HG03565 (cell line): Measurements from ENCODE around the gene PQBP1.

Experiments
- ATAC-seq: cut with Tn5 transposase; IDR thresholded peaks from one replicate; pipeline ENCODE4 v1.9.1; 2021; ENCODE audit warnings: mild to moderate bottlenecking, moderate library complexity; ENCODE audit not compliant: unreplicated experiment

Gene PQBP1

GRCh38 chrX:48899078-48899410 is 1.3 kb downstream of the PQBP1 start:
- ATAC-seq = no peak

GRCh38 chrX:48901069-48901468 is 3.3 kb downstream of the PQBP1 start:
- ATAC-seq = no peak

- no peak for ATAC-seq
Observed at GRCh38 chrX:48902135-48902534, 4.4 kb downstream of the PQBP1 start.

- ATAC-seq = no peak
Observed at GRCh38 chrX:48902776-48903175, 5.0 kb downstream of the PQBP1 start.

GRCh38 chrX:48903290-48903689 is 5.6 kb downstream of the PQBP1 start:
- ATAC-seq = no peak

- ATAC-seq = no peak
Observed at GRCh38 chrX:48904180-48904579, 6.5 kb downstream of the PQBP1 start.

GRCh38 chrX:48904626-48905025 is 6.9 kb downstream of the PQBP1 start:
- ATAC-seq = no peak

GRCh38 chrX:48905090-48905790 is 7.5 kb downstream of the PQBP1 start:
- ATAC-seq = no peak

GRCh38 chrX:48908600-48908999 is 10.9 kb downstream of the PQBP1 start:
- no peak for ATAC-seq

GRCh38 chrX:48909703-48910294 is 12.1 kb downstream of the PQBP1 start:
- no peak for ATAC-seq

- ATAC-seq = no peak
Observed at GRCh38 chrX:48910926-48911411, 13.2 kb downstream of the PQBP1 start.

- ATAC-seq = peak; percentile 37
Observed at GRCh38 chrX:48911412-48912182, 13.9 kb downstream of the PQBP1 start, which contains the start of gene SLC35A2. TSS of gene SLC35A2 (minus strand) at chrX:48911646. CDS start at chrX:48911636, 10 bp downstream.

- no peak for ATAC-seq
Observed at GRCh38 chrX:48913605-48914366, 16.1 kb downstream of the PQBP1 start.

- ATAC-seq = no peak
Observed at GRCh38 chrX:48914593-48915493, 17.1 kb downstream of the PQBP1 start.

GRCh38 chrX:48917139-48918001 is 19.6 kb downstream of the PQBP1 start:
- ATAC-seq = peak; percentile 36

- ATAC-seq = no peak
Observed at GRCh38 chrX:48918301-48918642, 20.5 kb downstream of the PQBP1 start.

GRCh38 chrX:48918643-48919340 is 21.1 kb downstream of the PQBP1 start, which contains the start of gene PIM2:
TSS of gene PIM2 (minus strand) at chrX:48919024. CDS start at chrX:48918834, 190 bp downstream.
- peak; percentile 66 for ATAC-seq

GRCh38 chrX:48919360-48919841 is 21.7 kb downstream of the PQBP1 start:
- no peak for ATAC-seq
